HepG2 (cell line): ENCODE data around the gene RPS14. TPM values are rescaled to one million over a fixed set of nuclear protein-coding genes. Genes with fewer than 3 reads are reported as not detected.
A peak's percentile ranks its signal among the peaks of the same experiment; 100 is the strongest.

Experiments used
- ATAC-seq: fragments of 200-7000 bp; cut with Tn5 transposase; 3 replicates; pipeline ENCODE4 v1.9.1; 2020; ENCODE audit warnings: mild to moderate bottlenecking, moderate library complexity
- BruUV-seq: library from RNA; stranded (reverse); fragments of 400-500 nt; replicated peaks from 2 replicates; lab custom pipeline; 2021; lab: Mats Ljungman, UMichigan
- CTCF ChIA-PET: fragments of 300-600 bp; formaldehyde crosslinking; extraction: SDS; loops from one replicate; lab custom pipeline; 2021; ENCODE audit warnings: low total read pairs, inconsistent platforms, low intra/inter-chr PET ratio; lab: Yijun Ruan, JAX
- POLR2A ChIA-PET: fragments of 350-600 bp; sonication (Branson Sonifier 250); formaldehyde crosslinking; loops from one replicate; lab custom pipeline; 2020; ENCODE audit warnings: antibody characterized with exemption, inconsistent platforms; lab: Yijun Ruan, JAX
- DNase-seq: peaks from one replicate; pipeline ENCODE4 v3.0.0-alpha.2; 2015; ENCODE audit warnings: low spot score
- FAIRE-seq: peaks from 3 replicates; lab custom pipeline; 2011; peaks lifted over from hg19 to GRCh38; lab: Jason Lieb, UNC
- H2AFZ ChIP-seq: one replicate; pipeline ENCODE4 v1.6.1; 2011; ENCODE audit warnings: low read length, inconsistent platforms
- H3K27ac ChIP-seq: fragments of 300-600 bp; 3 replicates; pipeline ENCODE4 v1.8.0; 2011; ENCODE audit warnings: mixed run types, mild to moderate bottlenecking, mixed read lengths, low read length, inconsistent platforms; ENCODE audit not compliant: insufficient read depth; ENCODE audit errors: extremely low read length
- H3K27me3 ChIP-seq, 2 experiments: fragments of 200-600 bp in 1 of 2; 2 replicates in 1 of 2; 3 replicates in 1 of 2; pipeline versions ENCODE4 v1.6.0 to v1.8.0; 2011; ENCODE audit warnings: low read length in 2 of 2, mild to moderate bottlenecking in 2 of 2, moderate library complexity in 2 of 2, inconsistent platforms in 1 of 2; ENCODE audit not compliant: insufficient read depth in 2 of 2, control insufficient read depth in 1 of 2
- H3K36me3 ChIP-seq, 2 experiments: fragments of 200-600 bp in 1 of 2; replicated peaks in 1 of 2; 2 replicates in 1 of 2; 3 replicates in 1 of 2; pipeline versions ENCODE4 v1.5.1 to v1.8.0; 2011; ENCODE audit warnings: low read length in 2 of 2, inconsistent platforms in 1 of 2; ENCODE audit not compliant: insufficient read depth in 2 of 2, control insufficient read depth in 1 of 2
- H3K4me1 ChIP-seq: 2 replicates; pipeline ENCODE4 v1.5.1; 2012; ENCODE audit warnings: low read length, inconsistent platforms; ENCODE audit not compliant: insufficient read depth
- H3K4me2 ChIP-seq: 2 replicates; pipeline ENCODE4 v1.6.0; 2011; ENCODE audit warnings: low read depth, low read length, inconsistent platforms
- H3K4me3 ChIP-seq, 3 experiments: fragments of 200-600 bp in 1 of 3; sonication (generic), shearing (Covaris generic) in 1 of 3; replicated peaks in 1 of 3; 2 replicates each; pipeline ENCODE4 v1.5.1; 2011 to 2016; ENCODE audit warnings: low read length in 3 of 3, inconsistent platforms in 2 of 3, low read depth in 2 of 3, mild to moderate bottlenecking in 2 of 3, control low read depth in 1 of 3, mixed read lengths in 1 of 3; ENCODE audit not compliant: insufficient read depth in 1 of 3
- H3K79me2 ChIP-seq: one replicate; pipeline ENCODE4 v1.6.1; 2011; ENCODE audit warnings: low read length, inconsistent platforms; ENCODE audit not compliant: insufficient read depth
- H3K9ac ChIP-seq: 2 replicates; pipeline ENCODE4 v1.6.0; 2011; ENCODE audit warnings: mild to moderate bottlenecking, low read depth, low read length, inconsistent platforms; ENCODE audit not compliant: insufficient read depth
- H3K9me3 ChIP-seq: 2 replicates; pipeline ENCODE4 v1.5.1; 2012; ENCODE audit warnings: mild to moderate bottlenecking, low read length
- H4K20me1 ChIP-seq: 2 replicates; pipeline ENCODE4 v1.6.0; 2011; ENCODE audit warnings: inconsistent platforms, mild to moderate bottlenecking, low read length, moderate library complexity; ENCODE audit not compliant: insufficient read depth
- GABPA ChIP-seq, 2 experiments: IDR thresholded peaks; 2 replicates each; pipeline ENCODE4 v1.6.1; 2011 to 2016; ENCODE audit warnings: low read depth in 2 of 2, low read length in 1 of 2, missing biosample characterization in 1 of 2, missing genetic modification characterization in 1 of 2
- KDM3A ChIP-seq: IDR thresholded peaks from 2 replicates; pipeline ENCODE4 v1.6.1; 2018; ENCODE audit warnings: low read depth, missing compliant biosample characterization
- ZNF326 ChIP-seq: sonication (generic); formaldehyde crosslinking; IDR thresholded peaks from 2 replicates; pipeline ENCODE4 v1.4.0; 2020; ENCODE audit warnings: missing genetic modification reagents, borderline replicate concordance
- WGBS: methylation state at CpG from one replicate; pipeline ENCODE4 v1.1.6; 2017; ENCODE audit warnings: low lambda C conversion rate; 5-methylcytosine and 5-hydroxymethylcytosine counted together
- in situ Hi-C: cut with HindIII; loops from 2 replicates; pipeline ENCODE4 v1.10.0; 2017; ENCODE audit warnings: low pct_unique_long_range_greater_than_20kb; ENCODE audit not compliant: extremely low pct_ligation_motif_present
- intact Hi-C: fragments of 100-400 bp; cut with micrococcal nuclease; formaldehyde crosslinking; loops from one replicate; pipeline ENCODE4 v1.10.0; 2022; ENCODE audit not compliant: unreplicated experiment
- polyA plus RNA-seq, 8 experiments: library from polyadenylated mRNA; depleted of rRNA in 3 of 8; stranded (reverse) in 7 of 8; unstranded in 1 of 8; fragments of >200 nt; fragmentation: Illumina TruSeq in 4 of 8; extraction: Trizol in 4 of 8; gene quantifications; 2 replicates each; pipeline versions ENCODE4 v1.2.1 to v1.2.3, GENCODE V29; 2011 to 2016; ENCODE audit warnings: low read depth in 4 of 8, missing spikeins in 1 of 8, mixed read lengths in 1 of 8; ENCODE audit not compliant: insufficient read depth in 1 of 8
- total RNA-seq, 5 experiments: library from RNA; depleted of rRNA; stranded (reverse); fragments of >200 nt; fragmentation: Illumina TruSeq; extraction: Trizol; gene quantifications; 2 replicates each; pipeline ENCODE4 v1.2.3, GENCODE V29; 2016; ENCODE audit warnings: low read depth in 1 of 5
- TF ChIP-seq, protein P1 (sequence below): sonication (generic); formaldehyde crosslinking; IDR thresholded peaks from 2 replicates; pipeline ENCODE4 v1.5.1; 2020; ENCODE audit warnings: mild to moderate bottlenecking, missing genetic modification reagents, borderline replicate concordance
- TF ChIP-seq, protein P2 (sequence below): sonication (generic); formaldehyde crosslinking; IDR thresholded peaks from 2 replicates; pipeline ENCODE4 v1.5.0; 2020; ENCODE audit warnings: mild to moderate bottlenecking, low read depth, missing genetic modification reagents, borderline replicate concordance

RPS14 gene
- total and polyA plus RNA-seq, 2 of the 13 experiments (the other 11 are each of a cell fraction or from before 2014, with no cell fraction given): 2,116 to 3,295 TPM

DNA sequence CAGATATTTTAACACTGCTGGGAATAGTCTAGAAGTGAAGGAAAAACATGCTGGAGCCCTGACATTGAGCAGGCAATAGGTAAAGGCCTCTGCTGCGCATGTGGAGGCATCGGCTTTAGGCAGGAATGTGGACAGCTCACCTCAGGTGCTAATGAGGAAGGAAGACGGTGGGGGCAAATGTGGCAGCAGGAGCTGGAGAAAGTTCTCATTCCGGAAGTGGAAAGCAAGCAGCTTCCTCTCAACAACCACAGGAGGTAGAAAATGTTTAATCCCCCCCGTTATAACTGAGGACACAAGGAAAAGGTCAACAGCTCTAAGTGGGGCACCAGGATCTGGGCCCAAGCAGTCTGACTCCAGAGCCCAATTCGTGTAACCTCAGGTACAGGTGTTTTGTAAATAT is 7.6 kb upstream of the RPS14 start:
- Histone ChIP-seq H3K27me3 (peaks cover 2 to 7% of the 10 kb centered on the region in 2 experiments; a peak in 1 of 5 replicates), H3K4me2 (peak overlapping the region; percentile 56), H3K27ac (no peak overlapping the region), H3K79me2 (no peaks in the 10 kb centered on the region), H3K9ac (0 out of 2 replicates have a peak overlapping the region, but pooled peaks have one; percentile 36), H2AFZ (peak overlapping the region; percentile 91), H3K9me3 (no peaks in the 10 kb centered on the region), H4K20me1 (no peaks in the 10 kb centered on the region), H3K4me1 (peaks cover 33% of the 10 kb centered on the region), H3K36me3 (no peaks in the 10 kb centered on the region), H3K4me3 (peak overlapping the region in 1 of 3 experiments; percentile 38; a peak in 2 of 6 replicates)
- DNase-seq: no peak
- in situ Hi-C loops (loop anchor here (5.0 to 25.0 kb wide), 3 partner anchors 65 to 205 kb away; partner anchors contain the start of gene MYOZ3), intact Hi-C loops (no loop called here)
- POLR2A ChIA-PET: interaction anchor here (0.9 to 1.6 kb wide), 5 partner anchors 8 to 103 kb away, joined by 3 to 6 read pairs (median 4); partner anchors contain the start of gene RPS14
- no peak for FAIRE-seq
- no peak for ATAC-seq
- CTCF ChIA-PET: interaction anchor here (2.0 kb wide), 1 partner anchor 87 kb away, joined by 4 read pairs; no protein-coding TSS in a partner anchor
- TF ChIP-seq ZNF326: no peak
- no peak for TF ChIP-seq KDM3A (CRISPR knock-in tag)
- TF ChIP-seq GABPA (IDR thresholded peaks at IDR 0.05; ENCODE audit: low read depth, low read length): no peak
- peak; percentile 65; the same call in 1 of the 2 replicates for TF ChIP-seq GABPA (CRISPR knock-in tag; IDR thresholded peaks at IDR 0.05; ENCODE audit: low read depth)
- TF ChIP-seq, protein P1, sequence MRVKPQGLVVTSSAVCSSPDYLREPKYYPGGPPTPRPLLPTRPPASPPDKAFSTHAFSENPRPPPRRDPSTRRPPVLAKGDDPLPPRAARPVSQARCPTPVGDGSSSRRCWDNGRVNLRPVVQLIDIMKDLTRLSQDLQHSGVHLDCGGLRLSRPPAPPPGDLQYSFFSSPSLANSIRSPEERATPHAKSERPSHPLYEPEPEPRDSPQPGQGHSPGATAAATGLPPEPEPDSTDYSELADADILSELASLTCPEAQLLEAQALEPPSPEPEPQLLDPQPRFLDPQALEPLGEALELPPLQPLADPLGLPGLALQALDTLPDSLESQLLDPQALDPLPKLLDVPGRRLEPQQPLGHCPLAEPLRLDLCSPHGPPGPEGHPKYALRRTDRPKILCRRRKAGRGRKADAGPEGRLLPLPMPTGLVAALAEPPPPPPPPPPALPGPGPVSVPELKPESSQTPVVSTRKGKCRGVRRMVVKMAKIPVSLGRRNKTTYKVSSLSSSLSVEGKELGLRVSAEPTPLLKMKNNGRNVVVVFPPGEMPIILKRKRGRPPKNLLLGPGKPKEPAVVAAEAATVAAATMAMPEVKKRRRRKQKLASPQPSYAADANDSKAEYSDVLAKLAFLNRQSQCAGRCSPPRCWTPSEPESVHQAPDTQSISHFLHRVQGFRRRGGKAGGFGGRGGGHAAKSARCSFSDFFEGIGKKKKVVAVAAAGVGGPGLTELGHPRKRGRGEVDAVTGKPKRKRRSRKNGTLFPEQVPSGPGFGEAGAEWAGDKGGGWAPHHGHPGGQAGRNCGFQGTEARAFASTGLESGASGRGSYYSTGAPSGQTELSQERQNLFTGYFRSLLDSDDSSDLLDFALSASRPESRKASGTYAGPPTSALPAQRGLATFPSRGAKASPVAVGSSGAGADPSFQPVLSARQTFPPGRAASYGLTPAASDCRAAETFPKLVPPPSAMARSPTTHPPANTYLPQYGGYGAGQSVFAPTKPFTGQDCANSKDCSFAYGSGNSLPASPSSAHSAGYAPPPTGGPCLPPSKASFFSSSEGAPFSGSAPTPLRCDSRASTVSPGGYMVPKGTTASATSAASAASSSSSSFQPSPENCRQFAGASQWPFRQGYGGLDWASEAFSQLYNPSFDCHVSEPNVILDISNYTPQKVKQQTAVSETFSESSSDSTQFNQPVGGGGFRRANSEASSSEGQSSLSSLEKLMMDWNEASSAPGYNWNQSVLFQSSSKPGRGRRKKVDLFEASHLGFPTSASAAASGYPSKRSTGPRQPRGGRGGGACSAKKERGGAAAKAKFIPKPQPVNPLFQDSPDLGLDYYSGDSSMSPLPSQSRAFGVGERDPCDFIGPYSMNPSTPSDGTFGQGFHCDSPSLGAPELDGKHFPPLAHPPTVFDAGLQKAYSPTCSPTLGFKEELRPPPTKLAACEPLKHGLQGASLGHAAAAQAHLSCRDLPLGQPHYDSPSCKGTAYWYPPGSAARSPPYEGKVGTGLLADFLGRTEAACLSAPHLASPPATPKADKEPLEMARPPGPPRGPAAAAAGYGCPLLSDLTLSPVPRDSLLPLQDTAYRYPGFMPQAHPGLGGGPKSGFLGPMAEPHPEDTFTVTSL: no peak
- TF ChIP-seq, protein P2, sequence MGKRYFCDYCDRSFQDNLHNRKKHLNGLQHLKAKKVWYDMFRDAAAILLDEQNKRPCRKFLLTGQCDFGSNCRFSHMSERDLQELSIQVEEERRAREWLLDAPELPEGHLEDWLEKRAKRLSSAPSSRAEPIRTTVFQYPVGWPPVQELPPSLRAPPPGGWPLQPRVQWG (CRISPR knock-in tag): no peak
- BruUV-seq: no TSS peak
- WGBS: 20% methylated on average over 5 of the region's 6 CpGs
